ENCODE measurements around the gene TTC34. TPM values are rescaled to one million over a fixed set of nuclear protein-coding genes. Genes with fewer than 3 reads are reported as not detected.
A peak's percentile ranks its signal among the peaks of the same experiment; 100 is the strongest.

Gene TTC34
- total RNA-seq, 1 experiment from 2014 or later = 1.3 TPM

- H3K9ac ChIP-seq (ENCODE audit: low read length) = no peak overlapping the region
- no peak for TF ChIP-seq ZFX (IDR thresholded peaks at IDR 0.05)
- H3K27me3 ChIP-seq (ENCODE audit: insufficient read depth, low read length) = no peaks in the 10 kb centered on the region
- H4K20me1 ChIP-seq (ENCODE audit: insufficient read depth) = no peaks in the 10 kb centered on the region
- intact Hi-C loops (cut with micrococcal nuclease) = no loop called here
- H3K4me2 ChIP-seq (ENCODE audit: low read length) = no peak overlapping the region
- H3K36me3 ChIP-seq (ENCODE audit: control insufficient read depth in 1 of 2, insufficient read depth in 2 of 2, low read length in 2 of 2) = no peaks in the 10 kb centered on the region
- POLR2A ChIA-PET = no interaction called here
- H3K4me3 ChIP-seq (replicated peaks in 1 of 2; ENCODE audit: low read depth in 1 of 2, low read length in 2 of 2) = no peak overlapping the region
- H2AFZ ChIP-seq (ENCODE audit: low read depth, low read length, poor library complexity, severe bottlenecking) = no peak overlapping the region
- CTCF ChIA-PET = no interaction called here
- H3K9me2 ChIP-seq (ENCODE audit: insufficient read depth) = no peaks in the 10 kb centered on the region
- ATAC-seq (no peak), DNase-seq (ENCODE audit: low read depth, low spot score) (no peak)
- RAD21 ChIA-PET (ENCODE audit: low non-redundant PET in 1 of 2, low total read pairs in 2 of 2, uncharacterized antibody in 2 of 2, unreplicated experiment in 2 of 2) = no interaction called here
- peaks cover 0 to 13% of the 10 kb centered on the region in 2 experiments; a peak in 2 of 4 replicates for H3K9me3 ChIP-seq (ENCODE audit: control insufficient read depth in 1 of 2, insufficient read depth in 1 of 2, low read depth in 1 of 2, low read length in 2 of 2)
- peaks cover 0 to 6% of the 10 kb centered on the region in 2 experiments; a peak in 2 of 4 replicates for H3K4me1 ChIP-seq (ENCODE audit: control insufficient read depth in 1 of 2, insufficient read depth in 2 of 2, low read length in 2 of 2)
- no peaks in the 10 kb centered on the region for H3K79me2 ChIP-seq (ENCODE audit: insufficient read depth, low read length)
- no peak overlapping the region for H3K27ac ChIP-seq (ENCODE audit: low read depth, low read length)
- BruUV-seq (replicated peaks) = no TSS peak
These were observed 168.0 kb downstream of the TTC34 start for GRCh38 chr1:2633366-2633935.

DNA sequence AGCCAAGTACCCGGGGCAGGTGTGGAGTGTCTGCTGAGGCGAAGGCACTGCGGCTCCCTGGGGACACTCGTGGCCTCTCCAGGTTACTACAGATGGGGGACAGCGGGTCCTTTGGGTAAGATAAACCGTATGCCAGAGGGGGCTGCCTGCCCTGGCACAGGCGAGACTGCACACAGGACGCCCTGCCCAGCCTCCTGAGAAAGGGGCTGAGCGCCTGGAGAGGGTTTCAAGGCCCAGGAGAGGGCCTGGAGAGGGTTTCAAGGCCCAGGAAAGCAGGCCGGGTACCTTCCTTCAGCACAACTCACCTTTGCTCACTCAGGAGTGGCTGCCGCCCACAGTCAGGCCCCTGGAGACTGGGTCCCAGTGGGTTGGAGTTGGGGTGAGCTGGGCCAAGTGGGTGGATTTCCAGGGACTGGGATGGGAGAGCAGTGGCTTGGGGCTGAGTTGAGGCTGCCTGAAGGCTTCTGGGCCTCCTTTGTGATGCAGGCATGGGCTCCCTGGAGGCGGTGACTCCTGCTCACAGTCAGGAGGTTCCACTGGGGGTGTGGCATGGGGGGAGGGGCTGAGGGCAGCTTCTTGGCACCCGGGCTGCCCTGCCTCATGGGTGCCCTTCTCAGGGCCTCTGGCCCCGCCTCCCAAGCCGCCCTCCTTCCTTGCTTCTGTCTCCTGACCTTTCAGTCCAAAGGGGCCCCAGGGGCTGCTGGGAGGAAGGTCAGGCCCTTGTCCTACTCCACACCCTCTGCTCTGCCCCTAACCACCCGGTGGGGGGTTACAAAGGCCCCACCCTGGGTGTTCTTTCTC lies 168.7 kb downstream of the TTC34 start, which contains the start of gene MMEL1:
Gene MMEL1 (minus strand): TSS at position 456 of the 801 bp plus-strand sequence. CDS start 3,532 bp downstream, outside the sequence.
- Histone ChIP-seq H3K79me2 (ENCODE audit: insufficient read depth, low read length) (no peaks in the 10 kb centered on the region), H3K27ac (ENCODE audit: low read depth, low read length) (no peak within 1 kb of the TSS), H3K27me3 (ENCODE audit: insufficient read depth, low read length) (no peaks in the 10 kb centered on the region), H4K20me1 (ENCODE audit: insufficient read depth) (no peaks in the 10 kb centered on the region), H3K9me3 (ENCODE audit: control insufficient read depth in 1 of 2, insufficient read depth in 1 of 2, low read depth in 1 of 2, low read length in 2 of 2) (peaks cover 0 to 13% of the 10 kb centered on the region in 2 experiments; a peak in 2 of 4 replicates), H2AFZ (ENCODE audit: low read depth, low read length, poor library complexity, severe bottlenecking) (no peak within 1 kb of the TSS), H3K9me2 (ENCODE audit: insufficient read depth) (no peaks in the 10 kb centered on the region), H3K4me2 (ENCODE audit: low read length) (no peak within 1 kb of the TSS), H3K36me3 (ENCODE audit: control insufficient read depth in 1 of 2, insufficient read depth in 2 of 2, low read length in 2 of 2) (no peaks in the 10 kb centered on the region), H3K9ac (ENCODE audit: low read length) (no peak within 1 kb of the TSS), H3K4me3 (replicated peaks in 1 of 2; ENCODE audit: low read depth in 1 of 2, low read length in 2 of 2) (no peak within 1 kb of the TSS), H3K4me1 (ENCODE audit: control insufficient read depth in 1 of 2, insufficient read depth in 2 of 2, low read length in 2 of 2) (peaks cover 0 to 6% of the 10 kb centered on the region in 2 experiments; a peak in 2 of 4 replicates)
- no TSS peak for BruUV-seq (replicated peaks)
- no peak for DNase-seq (ENCODE audit: low read depth, low spot score)
- ChIA-PET CTCF (no interaction called here), RAD21 (ENCODE audit: low non-redundant PET in 1 of 2, low total read pairs in 2 of 2, uncharacterized antibody in 2 of 2, unreplicated experiment in 2 of 2) (no interaction called here), POLR2A (no interaction called here)
- intact Hi-C loops (cut with micrococcal nuclease) = no loop called here
- TF ChIP-seq ELF1 (IDR thresholded peaks at IDR 0.05; ENCODE audit: borderline replicate concordance, low read depth) (no peak), SRF (IDR thresholded peaks at IDR 0.05; ENCODE audit: low read depth) (no peak), SIN3A (IDR thresholded peaks at IDR 0.05; ENCODE audit: low read depth) (no peak), CBX3 (IDR thresholded peaks at IDR 0.05; ENCODE audit: low read depth) (no peak), TCF7L2 (IDR thresholded peaks at IDR 0.05; ENCODE audit: borderline replicate concordance, extremely low read depth, insufficient read depth, insufficient read length) (no peak), ZNF274 (IDR thresholded peaks at IDR 0.05; ENCODE audit: low read depth, low read length) (no peak), REST (IDR thresholded peaks at IDR 0.05; ENCODE audit: low read depth) (no peak)
- ATAC-seq = peak; percentile 35; the same call in 1 of the 2 replicates
